GM18519 (cell line): ENCODE measurements around the gene SNRPF.

Experiments used
- ATAC-seq: cut with Tn5 transposase; IDR thresholded peaks from one replicate; pipeline ENCODE4 v1.9.1; 2021; ENCODE audit warnings: mild to moderate bottlenecking, moderate library complexity; ENCODE audit not compliant: unreplicated experiment, low FRiP score

The SNRPF gene

GRCh38 chr12:95857799-95858198 lies 953 bp upstream of the SNRPF start:
- ATAC-seq, result no peak

GRCh38 chr12:95859344-95859816 lies 628 bp downstream of the SNRPF start:
- no peak for ATAC-seq

- ATAC-seq, result no peak
Observed at GRCh38 chr12:95859947-95860850, 1.4 kb downstream of the SNRPF start.

GRCh38 chr12:95862038-95862437 lies 3.3 kb downstream of the SNRPF start:
- no peak for ATAC-seq

GRCh38 chr12:95863337-95863736 lies 4.6 kb downstream of the SNRPF start:
- ATAC-seq, result no peak

- no peak for ATAC-seq
Observed at GRCh38 chr12:95870897-95871296, 12.1 kb downstream of the SNRPF start.

GRCh38 chr12:95874452-95874851 lies 15.7 kb downstream of the SNRPF start:
- ATAC-seq, result no peak

- no peak for ATAC-seq
Observed at GRCh38 chr12:95877622-95878021, 18.9 kb downstream of the SNRPF start.

GRCh38 chr12:95880895-95881294 lies 22.1 kb downstream of the SNRPF start:
- ATAC-seq, result no peak

- no peak for ATAC-seq
Observed at GRCh38 chr12:95881331-95881955, 22.7 kb downstream of the SNRPF start.

- ATAC-seq, result no peak
Observed at GRCh38 chr12:95882080-95882479, 23.3 kb downstream of the SNRPF start.

- ATAC-seq, result no peak
Observed at GRCh38 chr12:95882873-95883272, 24.1 kb downstream of the SNRPF start.

- ATAC-seq, result no peak
Observed at GRCh38 chr12:95884998-95885397, 26.2 kb downstream of the SNRPF start.

GRCh38 chr12:95887311-95887710 lies 28.6 kb downstream of the SNRPF start:
- no peak for ATAC-seq

GRCh38 chr12:95890958-95891357 lies 32.2 kb downstream of the SNRPF start:
- ATAC-seq, result no peak

GRCh38 chr12:95896846-95897245 lies 38.1 kb downstream of the SNRPF start:
- ATAC-seq, result no peak

- no peak for ATAC-seq
Observed at GRCh38 chr12:95898081-95898480, 39.3 kb downstream of the SNRPF start.

- no peak for ATAC-seq
Observed at GRCh38 chr12:95908573-95908972, 49.8 kb downstream of the SNRPF start.

GRCh38 chr12:95909871-95910270 lies 51.1 kb downstream of the SNRPF start:
- no peak for ATAC-seq
